Neural cell (in vitro differentiated cells): ENCODE data around the gene SDSL. TPM values are rescaled to one million over a fixed set of nuclear protein-coding genes. Genes with fewer than 3 reads are reported as not detected.

Experiments
- H2AFZ ChIP-seq: fragments of 200-600, 300-800 bp; sonication (generic), shearing (Covaris generic); 2 replicates; pipeline ENCODE4 v1.6.0; 2014; ENCODE audit warnings: low read depth, mild to moderate bottlenecking, antibody characterized with exemption, low read length, moderate library complexity
- H3F3A ChIP-seq: fragments of 200-600 bp; shearing (Covaris generic); 2 replicates; pipeline ENCODE4 v1.6.1; 2016; ENCODE audit warnings: mild to moderate bottlenecking, moderate library complexity, mixed read lengths, antibody characterized with exemption, low read length; ENCODE audit not compliant: insufficient read depth, poor library complexity, severe bottlenecking
- H3K27ac ChIP-seq: fragments of 200-600, 300-800 bp; sonication (generic), shearing (Covaris generic); 2 replicates; pipeline ENCODE4 v1.5.1; 2014; ENCODE audit warnings: mild to moderate bottlenecking, low read length, moderate library complexity
- H3K27me3 ChIP-seq: fragments of 300-800, 200-600 bp; sonication (generic), shearing (Covaris generic); 2 replicates; pipeline ENCODE4 v1.6.0; 2014; ENCODE audit warnings: mild to moderate bottlenecking, low read depth, low read length, moderate library complexity; ENCODE audit not compliant: insufficient read depth
- H3K36me3 ChIP-seq: fragments of 300-800, 200-600 bp; sonication (generic), shearing (Covaris generic); 2 replicates; pipeline ENCODE4 v1.5.1; 2014; ENCODE audit warnings: mild to moderate bottlenecking, antibody characterized with exemption, low read length, moderate library complexity; ENCODE audit not compliant: insufficient read depth
- H3K4me2 ChIP-seq: fragments of 300-800, 200-600 bp; sonication (generic), shearing (Covaris generic); 2 replicates; pipeline ENCODE4 v1.6.0; 2014; ENCODE audit warnings: mild to moderate bottlenecking, low read length
- H3K4me3 ChIP-seq: fragments of 300-800, 200-600 bp; sonication (generic), shearing (Covaris generic); 2 replicates; pipeline ENCODE4 v1.5.1; 2014; ENCODE audit warnings: mild to moderate bottlenecking, low read length, moderate library complexity
- H3K79me2 ChIP-seq: fragments of 200-600 bp; shearing (Covaris generic); replicated peaks from 2 replicates; pipeline ENCODE4 v1.6.0; 2014; ENCODE audit warnings: mild to moderate bottlenecking, low read length, moderate library complexity; ENCODE audit not compliant: insufficient read depth
- H3K9ac ChIP-seq: fragments of 300-800, 200-600 bp; sonication (generic), shearing (Covaris generic); 2 replicates; pipeline ENCODE4 v1.6.1; 2016; ENCODE audit warnings: mild to moderate bottlenecking, low read length, mixed read lengths
- H3K9me2 ChIP-seq: fragments of 200-600 bp; shearing (Covaris generic); 2 replicates; pipeline ENCODE4 v1.6.1; 2016; ENCODE audit warnings: mild to moderate bottlenecking, low read length, mixed read lengths; ENCODE audit not compliant: insufficient read depth
- H3K9me3 ChIP-seq: fragments of 200-600, 300-800 bp; sonication (generic), shearing (Covaris generic); 2 replicates; pipeline ENCODE4 v1.6.1; 2016; ENCODE audit warnings: mild to moderate bottlenecking, mixed run types, low read length, moderate library complexity, mixed read lengths
- H4K20me1 ChIP-seq: fragments of 200-600 bp; shearing (Covaris generic); 2 replicates; pipeline ENCODE4 v1.6.1; 2016; ENCODE audit warnings: mild to moderate bottlenecking, mixed run types; ENCODE audit not compliant: insufficient read depth
- CTCF ChIP-seq: fragments of 450-650 bp; IDR thresholded peaks from 2 replicates; pipeline ENCODE4 v1.5.1; 2014; ENCODE audit warnings: antibody characterized with exemption, mild to moderate bottlenecking, moderate library complexity; ENCODE audit not compliant: poor library complexity, severe bottlenecking
- EP300 ChIP-seq: fragments of 450-650 bp; conservative IDR thresholded peaks from 2 replicates; pipeline ENCODE4 v1.6.1; 2014; ENCODE audit warnings: antibody characterized with exemption, mild to moderate bottlenecking, moderate library complexity; ENCODE audit not compliant: poor library complexity, severe bottlenecking
- EZH2 ChIP-seq: fragments of 200-600, 300-800 bp; shearing (Covaris generic), sonication (generic); IDR thresholded peaks from 2 replicates; pipeline ENCODE4 v1.6.1; 2014; ENCODE audit warnings: antibody characterized with exemption, low read length, borderline replicate concordance, mild to moderate bottlenecking; ENCODE audit not compliant: insufficient read depth, poor library complexity, severe bottlenecking
- MXI1 ChIP-seq: fragments of 450-650 bp; conservative IDR thresholded peaks from 2 replicates; pipeline ENCODE4 v1.6.1; 2014; ENCODE audit warnings: antibody characterized with exemption, mild to moderate bottlenecking; ENCODE audit not compliant: poor library complexity, severe bottlenecking
- POLR2AphosphoS5 ChIP-seq: IDR thresholded peaks from 2 replicates; pipeline ENCODE4 v1.6.1; 2012
- RAD21 ChIP-seq: fragments of 450-650 bp; conservative IDR thresholded peaks from 2 replicates; pipeline ENCODE4 v1.6.1; 2014; ENCODE audit warnings: antibody characterized with exemption, mild to moderate bottlenecking, moderate library complexity
- REST ChIP-seq: IDR thresholded peaks from 2 replicates; pipeline ENCODE4 v1.6.1; 2012; ENCODE audit warnings: borderline replicate concordance
- SMC3 ChIP-seq: fragments of 450-650 bp; conservative IDR thresholded peaks from 2 replicates; pipeline ENCODE4 v1.6.1; 2014; ENCODE audit warnings: antibody characterized with exemption, mild to moderate bottlenecking, moderate library complexity; ENCODE audit not compliant: poor library complexity
- TAF1 ChIP-seq: IDR thresholded peaks from 2 replicates; pipeline ENCODE4 v1.6.1; 2012; ENCODE audit warnings: low read depth
- polyA plus RNA-seq: library from polyadenylated mRNA; depleted of rRNA; stranded (reverse); fragments of >200 nt; gene quantifications from 2 replicates; pipeline ENCODE4 v1.2.3, GENCODE V29; 2014

The SDSL gene
- polyA plus RNA-seq, 1 donor from 2014 or later: 2.7 TPM

- H3K9ac ChIP-seq: no peak overlapping the region
- H3K4me3 ChIP-seq: no peak overlapping the region
- no peaks in the 10 kb centered on the region for H3K9me3 ChIP-seq
- no peaks in the 10 kb centered on the region for H3K9me2 ChIP-seq
- no peaks in the 10 kb centered on the region for H3F3A ChIP-seq
- H3K27me3 ChIP-seq: no peaks in the 10 kb centered on the region
- TF ChIP-seq SMC3 (no peak), TAF1 (no peak), RAD21 (no peak)
- H4K20me1 ChIP-seq: no peaks in the 10 kb centered on the region
- no peaks in the 10 kb centered on the region for H3K79me2 ChIP-seq
- no peaks in the 10 kb centered on the region for H3K36me3 ChIP-seq
- H2AFZ ChIP-seq: no peak overlapping the region
- no peak overlapping the region for H3K4me2 ChIP-seq
- no peak overlapping the region for H3K27ac ChIP-seq
Measured at GRCh38 chr12:113427882-113428281, 5.7 kb downstream of the SDSL start.

GRCh38 chr12:113428482-113428881 is 6.3 kb downstream of the SDSL start:
- H4K20me1 ChIP-seq: no peaks in the 10 kb centered on the region
- no peaks in the 10 kb centered on the region for H3K79me2 ChIP-seq

GRCh38 chr12:113432986-113433385 is 10.8 kb downstream of the SDSL start:
- Histone ChIP-seq H3K9me2 (no peaks in the 10 kb centered on the region), H3K79me2 (no peaks in the 10 kb centered on the region), H3K36me3 (no peaks in the 10 kb centered on the region), H3K9me3 (no peaks in the 10 kb centered on the region), H3K27ac (no peak overlapping the region), H3K27me3 (no peaks in the 10 kb centered on the region), H3K4me2 (no peak overlapping the region), H3F3A (no peaks in the 10 kb centered on the region), H4K20me1 (no peaks in the 10 kb centered on the region), H3K4me3 (no peak overlapping the region), H2AFZ (no peak overlapping the region), H3K9ac (no peak overlapping the region)
- TF ChIP-seq EZH2: no peak
- no peak for TF ChIP-seq CTCF
- no peak for TF ChIP-seq REST
- TF ChIP-seq TAF1: no peak
- no peak for TF ChIP-seq SMC3
- no peak for TF ChIP-seq POLR2AphosphoS5
- TF ChIP-seq MXI1: no peak
- no peak for TF ChIP-seq RAD21
- no peak for TF ChIP-seq EP300

More at GRCh38 chr12:113428482-113428881, 6.3 kb downstream of the SDSL start:
- Histone ChIP-seq H3K9me2 (no peaks in the 10 kb centered on the region), H3K4me2 (no peak overlapping the region), H3K9me3 (no peaks in the 10 kb centered on the region), H2AFZ (no peak overlapping the region), H3K9ac (no peak overlapping the region), H3F3A (no peaks in the 10 kb centered on the region), H3K27ac (no peak overlapping the region), H3K27me3 (no peaks in the 10 kb centered on the region), H3K36me3 (no peaks in the 10 kb centered on the region), H3K4me3 (no peak overlapping the region)
- TF ChIP-seq TAF1 (no peak), CTCF (no peak), RAD21 (no peak)
